SW480 (cell line): ENCODE measurements around the gene PIN1.

ENCODE experiments used
- DNase-seq: peaks from one replicate; pipeline ENCODE4 v3.0.0-alpha.2; 2016; ENCODE audit warnings: low spot score

The PIN1 gene

GRCh38 chr19:9857076-9857721 lies 22.1 kb downstream of the PIN1 start:
- no peak for DNase-seq

- no peak for DNase-seq
Observed at GRCh38 chr19:9857920-9858746, 23.0 kb downstream of the PIN1 start.

GRCh38 chr19:9858766-9859165 lies 23.6 kb downstream of the PIN1 start:
- no peak for DNase-seq

GRCh38 chr19:9860407-9860806 lies 25.3 kb downstream of the PIN1 start:
- DNase-seq: no peak

GRCh38 chr19:9861503-9861902 lies 26.4 kb downstream of the PIN1 start:
- no peak for DNase-seq

- DNase-seq: no peak
Observed at GRCh38 chr19:9862938-9863337, 27.8 kb downstream of the PIN1 start.

GRCh38 chr19:9863759-9864158 lies 28.6 kb downstream of the PIN1 start:
- no peak for DNase-seq

GRCh38 chr19:9865732-9866501 lies 30.8 kb downstream of the PIN1 start:
- DNase-seq: no peak

GRCh38 chr19:9868983-9869617 lies 34.0 kb downstream of the PIN1 start:
- DNase-seq: no peak

GRCh38 chr19:9871626-9872338 lies 36.7 kb downstream of the PIN1 start:
- no peak for DNase-seq

GRCh38 chr19:9872618-9873242 lies 37.6 kb downstream of the PIN1 start:
- DNase-seq: no peak

- no peak for DNase-seq
Observed at GRCh38 chr19:9875031-9875627, 40.0 kb downstream of the PIN1 start.

GRCh38 chr19:9875796-9876195 lies 40.7 kb downstream of the PIN1 start:
- no peak for DNase-seq

GRCh38 chr19:9877780-9878510 lies 42.8 kb downstream of the PIN1 start:
- DNase-seq: no peak

- no peak for DNase-seq
Observed at GRCh38 chr19:9878511-9879196, 43.5 kb downstream of the PIN1 start.

GRCh38 chr19:9881720-9882119 lies 46.6 kb downstream of the PIN1 start:
- DNase-seq: no peak

- no peak for DNase-seq
Observed at GRCh38 chr19:9883231-9883758, 48.2 kb downstream of the PIN1 start.

GRCh38 chr19:9883764-9884163 lies 48.6 kb downstream of the PIN1 start:
- no peak for DNase-seq

- DNase-seq: no peak
Observed at GRCh38 chr19:9885077-9885552, 50.0 kb downstream of the PIN1 start.
